GM19397 (cell line): Measurements from ENCODE around the gene BRD3.

Experiments used
- ATAC-seq: cut with Tn5 transposase; IDR thresholded peaks from one replicate; pipeline ENCODE4 v1.9.1; 2021; ENCODE audit warnings: mild to moderate bottlenecking, moderate library complexity; ENCODE audit not compliant: unreplicated experiment

Gene BRD3

GRCh38 chr9:134066913-134067851 lies 644 bp downstream of the BRD3 start:
- ATAC-seq: peak; percentile 12

GRCh38 chr9:134066526-134066912 lies 1.3 kb downstream of the BRD3 start:
- no peak for ATAC-seq

- peak; percentile 22 for ATAC-seq
Observed at GRCh38 chr9:134065612-134066419, 2.0 kb downstream of the BRD3 start.

- no peak for ATAC-seq
Observed at GRCh38 chr9:134064711-134065110, 3.1 kb downstream of the BRD3 start.

- ATAC-seq: no peak
Observed at GRCh38 chr9:134063571-134064450, 4.0 kb downstream of the BRD3 start.

GRCh38 chr9:134063088-134063570 lies 4.7 kb downstream of the BRD3 start:
- no peak for ATAC-seq

GRCh38 chr9:134062461-134063087 lies 5.3 kb downstream of the BRD3 start:
- ATAC-seq: no peak

- no peak for ATAC-seq
Observed at GRCh38 chr9:134061688-134062371, 6.0 kb downstream of the BRD3 start.

- no peak for ATAC-seq
Observed at GRCh38 chr9:134061019-134061687, 6.7 kb downstream of the BRD3 start.

- no peak for ATAC-seq
Observed at GRCh38 chr9:134060546-134060945, 7.3 kb downstream of the BRD3 start.

- peak; percentile 53 for ATAC-seq
Observed at GRCh38 chr9:134059661-134060395, 8.0 kb downstream of the BRD3 start.

- ATAC-seq: no peak
Observed at GRCh38 chr9:134059188-134059641, 8.6 kb downstream of the BRD3 start.

- ATAC-seq: no peak
Observed at GRCh38 chr9:134058716-134059115, 9.1 kb downstream of the BRD3 start.

GRCh38 chr9:134057751-134058701 lies 9.8 kb downstream of the BRD3 start:
- ATAC-seq: no peak

- no peak for ATAC-seq
Observed at GRCh38 chr9:134057307-134057657, 10.5 kb downstream of the BRD3 start.

GRCh38 chr9:134056483-134057306 lies 11.1 kb downstream of the BRD3 start:
- no peak for ATAC-seq
